ENCODE results near the gene GOLGA1. TPM values are rescaled to one million over a fixed set of nuclear protein-coding genes. Genes with fewer than 3 reads are reported as not detected.

Gene GOLGA1
- polyA plus RNA-seq, 1 of the 3 experiments (the other 2 are of a cell fraction), result 10.0 TPM

- TF ChIP-seq USF1 (IDR thresholded peaks at IDR 0.05; ENCODE audit: borderline replicate concordance, low read depth) (no peak), FOSL2 (IDR thresholded peaks at IDR 0.05; ENCODE audit: borderline replicate concordance, low read depth) (no peak), TAF1 (IDR thresholded peaks at IDR 0.05; ENCODE audit: borderline replicate concordance, low read depth, low read length) (no peak)
- CTCF ChIA-PET, result no interaction called here
- Histone ChIP-seq H3K4me2 (no peak overlapping the region), H3K27ac (ENCODE audit: low read depth in 2 of 2, low read length in 1 of 2) (no peak overlapping the region), H4K20me1 (ENCODE audit: insufficient read depth) (no peaks in the 10 kb centered on the region), H3K9me2 (no peaks in the 10 kb centered on the region), H3K27me3 (ENCODE audit: insufficient read depth) (no peaks in the 10 kb centered on the region), H3K4me3 (ENCODE audit: low read depth in 2 of 2, low read length in 1 of 2) (no peak overlapping the region), H3K36me3 (replicated peaks in 1 of 2; ENCODE audit: control insufficient read depth in 1 of 2, insufficient read depth in 2 of 2, low read length in 1 of 2) (peaks cover 5 to 6% of the 10 kb centered on the region in 2 experiments), H3K4me1 (ENCODE audit: control insufficient read depth in 1 of 2, insufficient read depth in 2 of 2, low read depth in 1 of 2, low read length in 1 of 2) (no peaks in the 10 kb centered on the region), H2AFZ (ENCODE audit: low read depth) (peak overlapping the region; percentile 64; the same call in 1 of the 2 replicates), H3K9me3 (no peaks in the 10 kb centered on the region), H3F3A (replicated peaks; ENCODE audit: insufficient read depth) (peaks cover under 1% of the 10 kb centered on the region), H3K9ac (no peak overlapping the region), H3K79me2 (ENCODE audit: insufficient read depth) (no peaks in the 10 kb centered on the region)
- POLR2A ChIA-PET, result no interaction called here
- 61% methylated on average over 2 of the region's 2 CpGs for WGBS (ENCODE audit: low lambda C conversion rate)
- DNase-seq, result no peak
Measured at GRCh38 chr9:124975131-124975530, 34.2 kb upstream of the GOLGA1 start.

GRCh38 chr9:124973807-124974206 lies 32.9 kb upstream of the GOLGA1 start:
- no peaks in the 10 kb centered on the region for H3K9me3 ChIP-seq
- CTCF ChIA-PET, result no interaction called here
- H3K4me1 ChIP-seq (ENCODE audit: control insufficient read depth in 1 of 2, insufficient read depth in 2 of 2, low read depth in 1 of 2, low read length in 1 of 2), result no peaks in the 10 kb centered on the region
- H3K27ac ChIP-seq (ENCODE audit: low read depth in 2 of 2, low read length in 1 of 2), result no peak overlapping the region
- no peak for DNase-seq
- TF ChIP-seq FOSL2 (IDR thresholded peaks at IDR 0.05; ENCODE audit: borderline replicate concordance, low read depth) (no peak), FOXM1 (IDR thresholded peaks at IDR 0.05; ENCODE audit: low read depth) (no peak), POLR2AphosphoS5 (IDR thresholded peaks at IDR 0.05; ENCODE audit: low read depth, low read length) (no peak), YY1 (IDR thresholded peaks at IDR 0.05; ENCODE audit: low read depth) (no peak), NRF1 (IDR thresholded peaks at IDR 0.05; ENCODE audit: low read depth, low read length) (no peak), MXI1 (IDR thresholded peaks at IDR 0.05; ENCODE audit: low read depth, low read length) (no peak), EP300 (IDR thresholded peaks at IDR 0.05; ENCODE audit: borderline replicate concordance in 1 of 2, low read depth in 1 of 2, low read length in 1 of 2) (no peak), RCOR1 (IDR thresholded peaks at IDR 0.05; ENCODE audit: low read length) (no peak), FOXJ3 (CRISPR knock-in tag; IDR thresholded peaks at IDR 0.05) (no peak), ELF1 (IDR thresholded peaks at IDR 0.05) (no peak), TAF1 (IDR thresholded peaks at IDR 0.05; ENCODE audit: borderline replicate concordance, low read depth, low read length) (no peak), EZH2phosphoT487 (IDR thresholded peaks at IDR 0.05; ENCODE audit: borderline replicate concordance, low read depth) (no peak), NFIC (IDR thresholded peaks at IDR 0.05; ENCODE audit: borderline replicate concordance) (no peak), SIN3A (IDR thresholded peaks at IDR 0.05; ENCODE audit: borderline replicate concordance, low read depth, low read length) (no peak), RFX5 (IDR thresholded peaks at IDR 0.05; ENCODE audit: low read length) (no peak)
- TF ChIP-seq, protein P1, sequence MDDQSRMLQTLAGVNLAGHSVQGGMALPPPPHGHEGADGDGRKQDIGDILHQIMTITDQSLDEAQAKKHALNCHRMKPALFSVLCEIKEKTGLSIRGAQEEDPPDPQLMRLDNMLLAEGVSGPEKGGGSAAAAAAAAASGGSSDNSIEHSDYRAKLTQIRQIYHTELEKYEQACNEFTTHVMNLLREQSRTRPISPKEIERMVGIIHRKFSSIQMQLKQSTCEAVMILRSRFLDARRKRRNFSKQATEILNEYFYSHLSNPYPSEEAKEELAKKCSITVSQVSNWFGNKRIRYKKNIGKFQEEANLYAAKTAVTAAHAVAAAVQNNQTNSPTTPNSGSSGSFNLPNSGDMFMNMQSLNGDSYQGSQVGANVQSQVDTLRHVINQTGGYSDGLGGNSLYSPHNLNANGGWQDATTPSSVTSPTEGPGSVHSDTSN (IDR thresholded peaks at IDR 0.05), result no peak
- TF ChIP-seq, protein P2, sequence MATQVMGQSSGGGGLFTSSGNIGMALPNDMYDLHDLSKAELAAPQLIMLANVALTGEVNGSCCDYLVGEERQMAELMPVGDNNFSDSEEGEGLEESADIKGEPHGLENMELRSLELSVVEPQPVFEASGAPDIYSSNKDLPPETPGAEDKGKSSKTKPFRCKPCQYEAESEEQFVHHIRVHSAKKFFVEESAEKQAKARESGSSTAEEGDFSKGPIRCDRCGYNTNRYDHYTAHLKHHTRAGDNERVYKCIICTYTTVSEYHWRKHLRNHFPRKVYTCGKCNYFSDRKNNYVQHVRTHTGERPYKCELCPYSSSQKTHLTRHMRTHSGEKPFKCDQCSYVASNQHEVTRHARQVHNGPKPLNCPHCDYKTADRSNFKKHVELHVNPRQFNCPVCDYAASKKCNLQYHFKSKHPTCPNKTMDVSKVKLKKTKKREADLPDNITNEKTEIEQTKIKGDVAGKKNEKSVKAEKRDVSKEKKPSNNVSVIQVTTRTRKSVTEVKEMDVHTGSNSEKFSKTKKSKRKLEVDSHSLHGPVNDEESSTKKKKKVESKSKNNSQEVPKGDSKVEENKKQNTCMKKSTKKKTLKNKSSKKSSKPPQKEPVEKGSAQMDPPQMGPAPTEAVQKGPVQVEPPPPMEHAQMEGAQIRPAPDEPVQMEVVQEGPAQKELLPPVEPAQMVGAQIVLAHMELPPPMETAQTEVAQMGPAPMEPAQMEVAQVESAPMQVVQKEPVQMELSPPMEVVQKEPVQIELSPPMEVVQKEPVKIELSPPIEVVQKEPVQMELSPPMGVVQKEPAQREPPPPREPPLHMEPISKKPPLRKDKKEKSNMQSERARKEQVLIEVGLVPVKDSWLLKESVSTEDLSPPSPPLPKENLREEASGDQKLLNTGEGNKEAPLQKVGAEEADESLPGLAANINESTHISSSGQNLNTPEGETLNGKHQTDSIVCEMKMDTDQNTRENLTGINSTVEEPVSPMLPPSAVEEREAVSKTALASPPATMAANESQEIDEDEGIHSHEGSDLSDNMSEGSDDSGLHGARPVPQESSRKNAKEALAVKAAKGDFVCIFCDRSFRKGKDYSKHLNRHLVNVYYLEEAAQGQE (IDR thresholded peaks at IDR 0.05; ENCODE audit: low read depth, low read length), result no peak
- TF ChIP-seq, protein P3, sequence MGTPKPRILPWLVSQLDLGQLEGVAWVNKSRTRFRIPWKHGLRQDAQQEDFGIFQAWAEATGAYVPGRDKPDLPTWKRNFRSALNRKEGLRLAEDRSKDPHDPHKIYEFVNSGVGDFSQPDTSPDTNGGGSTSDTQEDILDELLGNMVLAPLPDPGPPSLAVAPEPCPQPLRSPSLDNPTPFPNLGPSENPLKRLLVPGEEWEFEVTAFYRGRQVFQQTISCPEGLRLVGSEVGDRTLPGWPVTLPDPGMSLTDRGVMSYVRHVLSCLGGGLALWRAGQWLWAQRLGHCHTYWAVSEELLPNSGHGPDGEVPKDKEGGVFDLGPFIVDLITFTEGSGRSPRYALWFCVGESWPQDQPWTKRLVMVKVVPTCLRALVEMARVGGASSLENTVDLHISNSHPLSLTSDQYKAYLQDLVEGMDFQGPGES (IDR thresholded peaks at IDR 0.05; ENCODE audit: low read depth, low read length), result no peak
- TF ChIP-seq, protein P4, sequence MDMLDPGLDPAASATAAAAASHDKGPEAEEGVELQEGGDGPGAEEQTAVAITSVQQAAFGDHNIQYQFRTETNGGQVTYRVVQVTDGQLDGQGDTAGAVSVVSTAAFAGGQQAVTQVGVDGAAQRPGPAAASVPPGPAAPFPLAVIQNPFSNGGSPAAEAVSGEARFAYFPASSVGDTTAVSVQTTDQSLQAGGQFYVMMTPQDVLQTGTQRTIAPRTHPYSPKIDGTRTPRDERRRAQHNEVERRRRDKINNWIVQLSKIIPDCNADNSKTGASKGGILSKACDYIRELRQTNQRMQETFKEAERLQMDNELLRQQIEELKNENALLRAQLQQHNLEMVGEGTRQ (IDR thresholded peaks at IDR 0.05; ENCODE audit: borderline replicate concordance, low read depth, low read length), result no peak
- no peaks in the 10 kb centered on the region for H3K9me2 ChIP-seq
- H3K4me2 ChIP-seq, result no peak overlapping the region
- POLR2A ChIA-PET, result no interaction called here
- no peak overlapping the region for H3K4me3 ChIP-seq (ENCODE audit: low read depth in 2 of 2, low read length in 1 of 2)
- H3K36me3 ChIP-seq (replicated peaks in 1 of 2; ENCODE audit: control insufficient read depth in 1 of 2, insufficient read depth in 2 of 2, low read length in 1 of 2), result peaks cover 5 to 9% of the 10 kb centered on the region in 2 experiments
- H2AFZ ChIP-seq (ENCODE audit: low read depth), result no peak overlapping the region
- H3K27me3 ChIP-seq (ENCODE audit: insufficient read depth), result no peaks in the 10 kb centered on the region
- no peaks in the 10 kb centered on the region for H4K20me1 ChIP-seq (ENCODE audit: insufficient read depth)
- 94% methylated on average over 6 of the region's 6 CpGs for WGBS (ENCODE audit: low lambda C conversion rate)
- H3F3A ChIP-seq (replicated peaks; ENCODE audit: insufficient read depth), result no peaks in the 10 kb centered on the region
- no peaks in the 10 kb centered on the region for H3K79me2 ChIP-seq (ENCODE audit: insufficient read depth)
- no peak overlapping the region for H3K9ac ChIP-seq
